Stimulated activated CD4-positive, alpha-beta T cell treated with anti-CD3 and anti-CD28 coated beads, Interleukin-12 subunit alpha, Interleukin-12 subunit beta, amount 100 ng/mL, for 24 hours (primary cell): ENCODE results near the gene FA2H.
"Not testable (repeated sequence)": the region's sequence is repeated elsewhere in the genome, so short reads cannot be mapped to it uniquely, and the experiment has no call there.

Experiments used
- DNase-seq, 2 experiments: peaks; one replicate each; pipeline ENCODE4 v3.0.0-alpha.2; 2020; ENCODE audit warnings: low read depth in 2 of 2

FA2H gene

DNA sequence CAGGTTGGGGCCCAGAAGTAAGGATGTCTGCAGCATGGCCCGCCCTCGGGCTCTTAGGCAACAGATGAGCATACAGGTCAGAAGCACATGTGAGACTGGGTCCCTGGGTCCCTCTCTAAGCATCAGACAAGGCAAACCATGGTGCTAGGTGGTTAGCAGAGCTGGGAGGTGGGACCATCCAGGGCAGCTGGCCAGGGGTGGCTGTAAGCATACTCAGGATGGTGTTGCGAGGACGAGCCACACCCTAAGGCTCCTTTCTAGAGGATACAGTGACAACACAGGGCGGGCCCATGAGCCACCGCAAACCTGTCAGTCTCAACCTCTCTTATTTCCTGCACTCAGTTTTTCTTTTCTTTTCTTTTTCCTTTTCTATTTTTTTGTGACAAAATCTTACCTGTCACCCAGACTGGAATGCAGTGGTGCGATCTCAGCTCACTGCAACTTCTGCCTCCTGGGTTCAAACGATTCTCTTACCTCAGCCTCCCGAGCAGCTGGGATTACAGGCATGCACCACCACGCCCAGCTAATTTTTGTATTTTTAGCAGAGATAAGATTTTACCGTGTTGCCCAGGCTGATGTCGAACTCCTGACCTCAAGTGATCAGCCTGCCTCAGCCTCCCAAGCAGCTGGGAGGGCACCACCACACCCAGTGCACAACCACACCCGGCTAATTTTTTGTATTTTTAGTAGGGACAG lies 3.6 kb downstream of the FA2H start:
- DNase-seq, result no peak

DNA sequence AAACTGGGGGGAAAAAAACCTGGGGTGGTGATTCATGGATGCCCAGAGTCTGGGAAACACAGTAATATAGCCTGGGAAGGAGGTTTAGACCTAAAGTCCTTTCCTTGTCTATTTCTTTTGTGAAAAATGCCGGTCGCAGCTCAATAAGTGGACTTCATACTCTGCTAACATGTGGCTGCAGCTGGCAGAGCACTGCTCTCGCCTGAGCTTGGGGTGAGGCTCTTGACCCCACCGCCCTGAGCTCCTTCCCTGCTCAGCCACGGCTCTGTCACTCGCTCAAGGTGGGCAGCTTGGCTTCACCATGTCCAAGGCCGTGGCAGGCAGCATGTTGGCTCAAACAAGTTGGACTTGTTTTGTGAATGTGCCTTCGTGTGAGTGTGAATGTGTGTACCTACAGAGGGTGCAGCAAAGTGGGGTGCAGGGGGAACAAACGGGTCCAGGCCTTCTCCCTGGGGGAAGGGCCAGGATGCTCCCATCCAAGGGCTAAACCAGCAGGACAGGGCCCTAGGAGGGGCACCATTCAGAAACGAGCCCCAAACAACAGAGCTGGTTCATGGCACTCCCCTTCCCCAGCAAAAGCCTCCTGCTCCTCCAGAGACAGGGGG lies 4.9 kb downstream of the FA2H start:
- DNase-seq, result no peak

DNA sequence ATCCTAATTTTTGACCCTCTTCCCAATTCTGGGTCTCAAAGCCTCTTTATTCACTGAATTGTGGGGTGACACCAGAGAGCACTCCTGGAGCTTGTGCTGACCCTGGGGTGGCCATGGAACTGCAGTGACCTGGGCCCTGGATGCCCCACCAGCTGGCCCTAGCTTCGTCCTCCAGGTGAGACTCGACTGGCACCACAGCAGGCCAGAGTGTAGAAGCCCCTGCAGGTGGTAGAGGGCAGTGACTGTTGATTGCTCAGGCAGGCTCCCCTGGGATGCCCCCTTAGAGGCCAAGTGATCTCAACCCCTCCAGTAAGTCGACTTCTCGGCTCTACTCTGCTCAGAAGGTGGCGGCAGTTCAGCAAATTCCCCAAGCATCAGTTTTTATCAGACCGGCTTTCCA lies 6.4 kb downstream of the FA2H start:
- DNase-seq, result no peak

DNA sequence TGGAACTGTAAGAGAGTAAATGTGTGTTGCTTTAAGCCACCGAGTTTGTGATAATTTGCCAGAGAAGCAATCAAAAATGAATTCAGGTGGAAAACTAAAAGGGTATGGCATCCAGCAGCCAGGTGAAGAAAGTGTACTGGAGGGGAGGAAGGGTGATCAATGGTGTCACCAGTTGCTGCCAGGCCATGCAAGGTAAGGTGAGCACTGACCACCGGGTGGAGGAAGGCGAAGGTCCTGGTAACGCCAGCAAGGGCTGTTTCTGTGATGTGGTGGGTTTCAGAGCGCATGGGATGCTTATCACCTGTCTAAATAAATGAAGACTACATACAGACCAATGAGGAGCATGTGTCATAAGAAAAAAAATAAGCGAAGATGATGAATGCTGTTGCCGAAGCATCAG lies 6.9 kb downstream of the FA2H start:
- DNase-seq, result no peak

DNA sequence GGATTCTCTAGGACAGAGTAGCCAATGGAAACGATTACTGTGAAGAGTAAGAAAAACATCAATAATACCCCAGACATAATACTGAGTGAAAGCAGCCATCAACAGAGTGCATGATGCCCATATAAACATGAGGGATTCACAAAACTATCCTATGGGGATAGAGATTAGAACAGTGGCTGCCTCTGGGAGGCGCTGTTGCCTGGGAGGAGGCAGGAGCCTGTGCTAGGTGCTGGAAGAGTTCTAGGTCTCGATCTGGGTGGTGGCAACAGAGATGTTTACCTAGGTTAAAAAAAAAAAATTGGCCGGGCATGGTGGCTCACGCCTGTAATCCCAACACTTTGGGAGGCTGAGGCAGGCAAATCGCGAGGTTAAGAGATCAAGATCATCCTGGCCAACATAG lies 7.9 kb downstream of the FA2H start:
- DNase-seq, result no peak

DNA sequence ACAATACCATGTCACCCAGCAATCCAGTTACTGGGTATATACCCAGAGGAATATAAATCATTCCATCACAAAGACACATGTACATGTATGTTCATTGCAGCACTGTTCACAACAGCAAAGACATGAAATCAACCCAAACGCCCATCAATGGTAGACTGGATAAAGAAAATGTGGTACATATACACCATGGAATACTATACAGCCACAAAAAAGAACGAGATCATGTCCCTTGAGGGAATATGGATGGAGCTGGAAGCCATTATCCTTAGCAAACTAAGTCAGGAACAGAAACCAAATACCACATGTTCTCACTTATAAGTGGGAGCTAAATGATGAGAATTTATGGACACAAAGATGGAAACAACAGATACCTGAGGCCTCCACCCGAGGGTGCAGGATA lies 10.4 kb downstream of the FA2H start:
- not testable (repeated sequence) for DNase-seq

DNA sequence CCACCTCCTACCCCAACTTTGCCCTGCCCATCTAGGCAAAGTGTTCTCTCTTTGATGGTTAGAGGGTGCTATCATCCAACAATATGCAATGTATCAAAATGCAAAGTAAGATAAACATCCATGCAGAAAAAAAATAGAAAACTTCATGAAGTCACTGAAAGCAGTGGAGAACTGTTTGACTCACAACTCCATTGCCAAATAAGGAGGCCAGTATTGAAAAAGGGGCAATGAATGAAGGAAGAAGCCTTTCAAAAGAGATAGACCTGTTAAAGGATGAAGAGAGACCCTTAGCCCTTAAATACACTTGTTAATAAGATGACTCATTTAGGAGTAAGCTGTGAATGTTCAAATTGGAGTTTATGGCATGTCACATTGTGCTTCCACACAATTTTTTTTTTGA lies 13.0 kb downstream of the FA2H start:
- no peak for DNase-seq

DNA sequence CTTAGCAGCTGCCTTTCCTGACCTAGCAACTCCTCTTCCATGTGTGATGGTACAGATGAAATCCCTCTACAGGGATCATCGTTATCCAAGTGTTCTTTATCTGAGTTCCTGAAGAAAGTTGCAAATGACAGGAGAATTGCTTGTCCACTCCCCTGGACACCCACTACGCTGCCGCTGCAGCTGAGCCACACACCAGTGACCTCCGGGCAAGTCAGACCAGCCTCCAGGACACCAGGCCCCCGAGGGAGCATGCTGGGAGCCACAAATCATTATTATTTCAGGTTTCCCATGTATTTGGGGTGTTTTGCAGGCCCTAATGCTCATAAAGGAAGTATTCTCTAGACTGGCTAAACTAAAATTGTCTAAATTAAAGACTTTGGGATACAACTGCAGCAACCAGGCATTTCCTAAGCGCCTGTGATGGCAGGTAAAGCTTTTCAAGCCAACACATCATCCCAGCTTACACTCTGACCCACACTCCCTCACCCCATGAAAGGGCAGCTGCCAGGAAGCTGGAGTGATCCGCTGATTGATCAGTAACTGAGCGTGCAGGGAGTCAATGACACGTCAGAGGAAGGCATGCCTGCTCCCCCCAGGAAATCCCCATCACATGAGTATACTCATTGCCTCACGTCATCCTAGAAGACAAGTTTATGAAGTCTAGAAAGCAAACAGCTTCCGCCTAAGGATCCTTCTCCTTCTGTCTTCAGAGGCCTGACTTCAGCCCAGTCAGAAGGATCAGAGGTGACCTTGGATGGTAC lies 14.4 kb downstream of the FA2H start:
- no peak for DNase-seq

DNA sequence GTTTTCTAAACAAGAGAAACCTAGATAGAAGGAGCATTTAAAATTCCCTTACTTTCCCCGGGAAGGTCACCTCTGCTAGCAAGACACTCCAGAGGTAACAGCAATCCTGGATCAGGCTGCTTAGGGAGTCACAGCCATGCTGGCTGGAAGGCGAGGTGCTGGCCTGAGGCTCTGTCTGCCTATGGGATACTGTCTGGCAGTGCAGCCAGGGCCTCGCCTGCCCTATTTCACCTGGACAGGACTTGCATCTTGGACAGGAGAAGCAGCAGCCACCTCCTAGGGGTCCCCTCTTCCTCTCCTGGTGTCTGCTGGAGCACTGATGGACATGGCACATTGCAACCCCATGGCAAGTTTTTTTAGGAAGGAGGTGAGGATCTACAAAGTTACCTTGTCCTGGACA lies 15.1 kb downstream of the FA2H start:
- no peak for DNase-seq

DNA sequence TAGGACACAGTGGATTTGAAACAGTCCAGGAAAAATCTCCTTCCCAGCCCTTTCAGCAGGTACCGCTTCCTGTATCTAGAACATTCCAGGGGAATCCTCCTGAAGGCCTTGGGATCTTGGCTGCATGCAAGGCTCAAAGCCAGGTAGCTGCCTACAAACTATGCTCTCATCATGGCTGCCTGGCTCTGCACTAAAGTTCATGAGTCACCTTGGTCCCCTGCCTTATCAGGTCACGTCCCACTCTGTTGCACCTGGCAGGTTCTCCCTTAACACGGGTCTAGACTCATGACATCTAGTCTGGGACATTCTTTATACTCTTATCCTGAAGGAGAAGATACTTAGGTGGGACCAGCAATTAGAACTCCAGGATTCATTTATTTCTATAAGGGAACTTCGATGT lies 15.8 kb downstream of the FA2H start:
- DNase-seq, result no peak

DNA sequence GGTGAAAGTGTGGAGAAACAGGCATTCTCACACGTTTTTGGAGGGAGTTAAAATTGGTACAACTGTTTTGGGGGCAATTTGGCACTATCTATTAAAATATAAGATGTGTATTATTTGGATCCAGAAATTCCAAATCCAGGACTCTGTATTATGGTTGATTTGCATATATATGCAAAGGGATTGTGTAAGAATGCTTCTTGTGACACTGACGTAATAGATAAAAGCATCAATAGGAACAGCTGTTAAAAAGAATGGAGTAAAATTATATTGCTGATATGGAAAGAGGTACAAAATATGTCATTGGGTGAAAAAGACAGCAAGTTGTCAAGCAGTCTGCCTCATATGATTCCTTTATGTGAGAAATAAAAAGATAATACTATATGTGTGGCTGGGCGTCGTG lies 17.3 kb downstream of the FA2H start:
- no peak for DNase-seq

DNA sequence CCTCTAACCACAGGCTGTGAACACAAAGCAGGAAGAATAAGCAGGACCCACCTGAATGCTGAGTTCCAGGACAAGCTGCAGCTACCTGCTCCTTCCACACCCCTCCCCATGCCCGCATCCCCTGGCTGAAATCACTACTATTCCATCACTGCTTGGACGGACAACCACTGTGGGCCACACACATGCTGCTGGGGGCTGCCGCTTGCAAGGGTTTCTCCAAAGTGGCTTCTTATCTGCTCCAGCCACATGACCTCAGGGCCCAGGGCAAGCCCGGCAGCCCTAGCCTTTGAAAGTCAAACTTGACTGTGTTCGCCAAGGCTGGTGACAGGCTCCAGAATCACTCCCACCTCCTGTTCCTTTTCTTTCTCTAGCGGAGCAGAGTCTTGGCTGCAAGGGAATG lies 18.4 kb downstream of the FA2H start:
- no peak for DNase-seq

DNA sequence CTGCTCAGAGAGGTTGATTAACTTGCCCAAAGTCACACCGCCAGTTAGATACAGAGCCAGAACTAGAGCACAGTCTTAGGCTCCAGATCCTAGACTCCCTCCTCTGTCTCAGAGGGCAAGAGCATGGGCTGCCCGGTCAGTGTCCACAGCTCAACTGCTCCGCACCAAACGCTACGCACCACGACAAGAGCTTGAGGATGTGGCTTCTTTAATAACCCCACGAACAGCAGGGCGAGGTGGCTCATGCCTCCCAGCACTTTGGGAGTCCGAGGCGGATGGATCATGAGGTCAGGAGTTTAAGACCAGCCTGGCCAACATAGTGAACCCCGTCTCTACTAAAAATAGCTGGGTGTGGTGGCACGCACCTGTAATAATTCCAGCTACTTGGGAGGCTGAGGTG lies 21.4 kb downstream of the FA2H start:
- no peak for DNase-seq

DNA sequence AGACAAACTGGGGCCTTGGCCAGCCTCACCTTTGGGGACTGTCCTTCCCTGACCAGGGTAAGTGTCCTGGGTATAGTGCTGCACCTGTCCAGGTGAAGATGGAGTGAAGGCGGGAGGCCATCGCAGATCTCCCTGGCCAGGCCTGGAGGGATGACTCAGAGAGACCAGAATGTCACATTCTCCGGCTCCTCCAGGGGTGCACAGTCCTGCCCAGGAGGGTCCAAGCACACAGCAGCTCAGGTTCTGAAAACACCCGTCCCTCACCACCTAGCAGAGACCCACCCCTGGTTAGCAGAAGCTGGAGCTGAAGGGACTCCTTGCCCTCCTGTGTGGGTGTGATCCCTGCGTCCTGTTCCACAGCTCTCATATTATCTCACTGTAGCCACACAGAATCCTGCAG lies 21.9 kb downstream of the FA2H start:
- no peak for DNase-seq

DNA sequence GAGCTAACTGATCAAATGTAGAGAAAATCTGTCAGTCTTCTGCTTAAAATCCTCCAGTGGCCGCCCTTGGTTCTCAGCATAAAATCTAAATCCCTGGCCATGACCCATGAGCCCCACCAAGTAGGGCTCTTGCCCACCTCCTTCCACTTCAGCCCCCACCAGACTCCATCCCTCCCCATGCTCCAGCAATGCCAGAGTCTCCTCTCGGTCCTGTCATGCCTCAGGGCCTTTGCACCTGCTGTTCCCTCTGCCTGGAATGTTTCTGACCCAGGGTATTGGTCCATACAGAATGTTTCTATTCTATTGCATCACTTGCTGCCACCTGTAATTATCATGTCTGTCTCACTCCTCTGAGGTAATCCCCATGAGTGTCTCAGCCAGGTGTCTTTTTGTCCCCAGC lies 22.4 kb downstream of the FA2H start:
- no peak for DNase-seq

DNA sequence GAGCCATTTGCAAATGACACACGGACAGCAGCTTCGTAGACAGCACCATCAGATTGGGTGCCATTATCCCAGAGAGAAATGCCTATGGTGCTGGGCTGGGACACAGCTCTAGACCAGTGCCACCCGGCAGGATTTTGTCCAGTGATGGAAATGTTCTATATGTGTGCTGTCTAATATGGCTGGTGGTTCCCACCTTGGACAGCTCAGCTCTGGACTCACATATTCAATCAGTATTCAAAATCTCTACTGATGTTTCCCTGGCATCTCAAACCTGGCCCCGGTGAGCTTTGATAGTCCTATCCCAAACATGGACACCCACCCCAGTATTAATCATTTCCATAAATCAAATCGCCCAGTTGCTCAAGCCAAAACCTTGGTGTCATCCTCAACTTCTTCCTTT lies 23.0 kb downstream of the FA2H start:
- DNase-seq, result no peak

DNA sequence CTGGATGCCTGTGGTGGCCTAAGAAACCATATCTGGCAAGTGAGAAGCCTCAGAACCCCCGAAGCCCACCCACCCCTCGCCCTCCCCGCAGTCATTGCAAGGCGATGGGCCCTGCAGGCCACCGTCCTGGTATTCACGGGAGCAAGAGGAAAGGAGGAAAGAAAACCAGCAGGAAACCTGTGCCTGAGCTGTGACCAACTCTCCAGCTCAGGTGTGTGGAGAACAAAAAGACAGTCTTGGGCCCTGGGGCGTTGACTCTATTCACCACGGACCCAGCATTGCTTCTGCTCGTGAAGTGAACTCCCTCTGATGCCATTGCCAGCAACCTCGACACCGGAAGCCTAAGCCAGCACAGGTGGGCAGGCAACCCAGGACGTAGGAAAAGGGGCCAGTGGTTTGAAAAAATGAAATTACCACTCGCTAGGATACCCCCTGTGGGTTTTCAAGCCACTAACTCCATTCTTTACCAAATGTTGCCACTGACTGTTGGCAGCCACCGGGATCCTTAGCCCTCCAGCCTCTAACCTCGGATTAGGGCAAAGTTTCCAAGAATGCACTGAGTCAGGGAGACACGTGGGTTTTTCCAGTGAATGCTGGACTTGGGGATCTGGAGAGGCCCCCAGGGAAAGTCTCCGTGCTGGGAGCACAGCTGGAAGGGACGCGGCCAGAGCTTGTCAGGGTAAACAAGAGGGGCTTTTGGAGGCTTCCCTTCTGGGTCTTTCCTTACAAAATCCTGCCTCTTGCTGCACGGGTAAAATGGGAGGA lies 25.1 kb downstream of the FA2H start:
- no peak for DNase-seq

DNA sequence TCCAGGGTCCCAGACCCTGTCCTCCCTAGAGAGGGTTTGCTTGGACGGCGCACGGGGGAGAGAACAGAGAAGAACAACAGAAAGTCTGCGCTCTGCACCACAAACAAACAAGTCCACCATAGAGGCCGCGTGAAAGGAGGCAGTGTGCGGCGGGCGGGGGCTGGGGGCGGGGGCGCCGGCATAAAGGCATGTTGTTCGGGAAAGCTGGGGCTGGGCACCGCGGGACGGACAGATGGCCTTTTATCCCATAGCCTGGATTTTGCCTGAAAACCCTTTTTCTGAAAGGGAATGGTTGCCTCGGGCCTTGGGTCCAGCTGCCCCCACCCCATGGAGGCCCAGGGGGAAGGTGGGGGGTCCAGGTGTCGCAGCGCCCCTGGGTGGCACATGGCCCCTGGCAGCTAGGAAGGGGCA lies 26.0 kb downstream of the FA2H start:
- DNase-seq, result no peak

DNA sequence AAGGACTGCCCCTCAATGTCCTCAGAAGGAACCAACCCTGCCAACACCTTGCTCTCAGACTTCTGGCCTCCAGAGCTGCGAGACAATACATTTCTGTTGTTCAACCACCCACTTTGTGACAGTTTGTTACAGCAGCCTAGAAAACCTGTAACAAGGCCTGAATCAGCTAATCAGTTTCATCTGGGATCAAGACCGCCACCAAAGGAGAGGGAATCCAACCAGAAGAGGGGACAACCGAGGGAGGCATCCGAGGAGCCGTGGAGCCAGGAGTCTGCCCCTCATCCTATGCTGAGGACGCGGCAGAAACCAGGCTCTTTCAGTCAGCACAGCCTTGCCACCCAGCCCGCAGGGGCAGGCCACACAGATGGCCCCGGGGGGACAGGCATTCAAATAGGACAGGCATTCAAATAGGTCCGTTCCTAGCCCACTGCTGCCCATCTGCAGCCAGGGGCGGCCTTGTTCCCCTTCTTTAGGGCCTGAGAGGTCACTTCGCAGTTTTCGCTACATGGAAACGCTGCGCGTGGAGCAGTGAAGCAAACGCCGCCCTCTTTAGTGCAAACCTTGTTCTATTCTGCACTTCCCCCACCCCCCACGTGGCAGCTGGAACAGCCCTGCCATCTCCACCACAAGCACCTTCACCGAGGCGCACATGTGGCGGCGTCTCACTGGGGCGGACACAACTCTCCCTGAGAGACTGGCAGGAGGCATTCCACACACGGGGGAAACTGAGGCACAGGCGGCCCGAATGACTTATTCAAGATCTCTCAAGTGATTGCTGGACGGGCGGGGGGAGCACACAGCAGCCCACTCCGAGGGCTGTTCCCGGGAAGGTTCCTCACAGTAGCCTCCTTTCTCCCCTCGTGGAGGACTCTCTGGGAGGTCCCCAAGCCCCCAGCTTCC lies 26.7 kb downstream of the FA2H start:
- no peak for DNase-seq

DNA sequence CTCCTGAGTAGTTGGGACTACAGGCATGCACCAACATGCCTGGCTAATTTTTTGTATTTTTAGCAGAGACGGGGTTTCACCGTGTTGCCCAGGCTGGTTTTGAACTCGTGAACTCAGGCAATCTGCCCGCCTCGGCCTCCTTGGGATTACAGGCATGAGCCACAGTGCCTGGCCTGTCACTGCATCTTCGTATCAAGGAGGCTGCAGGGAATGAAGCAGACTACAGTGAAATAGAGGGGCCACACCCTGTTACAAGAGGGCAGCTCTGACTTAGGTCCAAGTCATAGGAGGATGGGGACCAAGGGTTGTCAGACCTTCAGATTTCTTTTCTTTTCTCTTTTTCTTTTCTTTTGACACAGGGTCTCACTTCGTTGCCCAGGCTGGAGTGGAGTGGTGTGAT lies 28.7 kb downstream of the FA2H start:
- DNase-seq, result no peak

DNA sequence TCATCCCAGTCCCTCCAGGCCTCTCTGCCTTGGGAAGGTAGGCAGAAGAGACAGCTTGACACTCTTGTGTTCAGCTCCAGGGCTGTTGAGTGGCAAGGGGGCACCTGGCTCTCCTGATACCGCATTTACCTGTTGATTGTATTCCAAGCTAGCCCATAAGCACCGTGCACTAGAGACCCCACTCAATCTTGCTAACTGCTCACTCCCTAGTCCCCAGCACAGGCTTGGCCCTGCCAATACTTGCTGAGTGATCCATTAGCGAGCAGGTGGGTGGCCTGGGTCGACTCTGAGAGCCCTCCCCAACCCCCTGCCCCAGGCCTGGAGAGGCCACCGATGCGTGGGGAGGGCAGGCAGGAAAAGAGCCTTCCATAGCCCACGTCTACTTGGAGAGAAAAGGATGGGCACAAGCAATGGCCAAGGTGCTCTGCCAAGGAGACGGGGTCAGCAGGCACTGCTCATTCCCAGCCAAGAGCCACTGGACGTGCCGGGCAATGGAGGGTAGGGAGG lies 29.5 kb downstream of the FA2H start:
- DNase-seq, result no peak
